Kidney (tissue), 14 donors: ENCODE results near the gene EMP3. TPM values are rescaled to one million over a fixed set of nuclear protein-coding genes. Genes with fewer than 3 reads are reported as not detected.
"Not testable (repeated sequence)": the region's sequence is repeated elsewhere in the genome, so short reads cannot be mapped to it uniquely, and the experiment has no call there.

Source experiments
- DNase-seq, 5 donors: peaks; one replicate each; pipeline ENCODE4 v3.0.0-alpha.2; 2013 to 2020
- FAIRE-seq: peaks from 2 replicates; lab custom pipeline; 2012; peaks lifted over from hg19 to GRCh38; lab: Jason Lieb, UNC
- H3K27ac ChIP-seq, 2 donors: one replicate each; pipeline ENCODE4 v1.7.0; 2013; ENCODE audit warnings: low read depth in 2 of 2, low read length in 2 of 2, inconsistent platforms in 1 of 2
- H3K27me3 ChIP-seq: one replicate; pipeline ENCODE4 v1.7.1; 2013; ENCODE audit warnings: low read length, inconsistent platforms; ENCODE audit not compliant: control insufficient read depth, insufficient read depth
- H3K36me3 ChIP-seq, 3 donors: one replicate each; pipeline versions ENCODE4 v1.7.0 to v1.7.1; 2013; ENCODE audit warnings: low read length in 3 of 3, control low read depth in 1 of 3, inconsistent platforms in 1 of 3; ENCODE audit not compliant: insufficient read depth in 3 of 3, control insufficient read depth in 2 of 3
- H3K4me1 ChIP-seq, 3 donors: one replicate each; pipeline versions ENCODE4 v1.7.0 to v1.7.1; 2013; ENCODE audit warnings: low read length in 3 of 3, inconsistent platforms in 1 of 3, low read depth in 1 of 3; ENCODE audit not compliant: control insufficient read depth in 2 of 3, insufficient read depth in 2 of 3
- H3K4me3 ChIP-seq, 3 donors: one replicate each; pipeline versions ENCODE4 v1.7.0 to v1.8.1; 2013; ENCODE audit warnings: low read length in 3 of 3, control low read depth in 1 of 3, inconsistent platforms in 1 of 3
- H3K9ac ChIP-seq, 3 donors: one replicate each; pipeline versions ENCODE4 v1.7.0 to v1.7.1; 2013; ENCODE audit warnings: low read length in 3 of 3, control low read depth in 1 of 3, inconsistent platforms in 1 of 3
- H3K9me3 ChIP-seq, 3 donors: one replicate each; pipeline versions ENCODE4 v1.7.0 to v1.7.1; 2013; ENCODE audit warnings: low read length in 3 of 3, control low read depth in 1 of 3, inconsistent platforms in 1 of 3; ENCODE audit not compliant: control insufficient read depth in 2 of 3, insufficient read depth in 1 of 3
- CTCF ChIP-seq: IDR thresholded peaks from 3 replicates; pipeline ENCODE4 v1.5.1; 2012; ENCODE audit warnings: mild to moderate bottlenecking, moderate library complexity, borderline replicate concordance; ENCODE audit not compliant: insufficient read depth; ENCODE audit errors: extremely low read depth
- intact Hi-C: fragments of 100-400 bp; cut with DNase I; formaldehyde crosslinking; loops from one replicate; pipeline ENCODE4 v1.11.1; 2022
- polyA plus RNA-seq: library from polyadenylated mRNA; stranded (reverse); fragments of 350-450 nt; fragmentation: Illumina TruSeq; extraction: RNeasy Lipid Tissue Mini Kit (QIAGEN cat#74804); gene quantifications from one replicate; pipeline ENCODE4 v1.2.3, GENCODE V29; 2014; ENCODE audit warnings: low read depth, low replicate concordance; ENCODE audit not compliant: insufficient read depth
- total RNA-seq: library from RNA; stranded (reverse); fragmentation: NEBNext Ultra II Directional; extraction: Animal tissue kit (Norgen Biotek cat#: 25700); gene quantifications from one replicate; pipeline ENCODE4 v1.2.1, GENCODE V29; 2021
- donor health status: control.
- donor health status: control.
- donor health status: control.
- donor health status: control.
- donor health status: control.
- donor health status: DM: yes; HTN: yes; CAD: no.
- donor health status: Normal renal cell carcinoma (clear cell type).

The EMP3 gene
- total and polyA plus RNA-seq, 2 donors from 2014 or later: 75.9 to 78.6 TPM

GRCh38 chr19:48315712-48316111, 9.6 kb upstream of the EMP3 start:
- Histone ChIP-seq H3K9me3 (no peaks in the 10 kb centered on the region), H3K27ac (no peak overlapping the region), H3K4me1 (peaks cover 0 to 5% (median 2%) of the 10 kb centered on the region in 3 donors), H3K4me3 (no peak overlapping the region), H3K9ac (no peak overlapping the region), H3K36me3 (no peaks in the 10 kb centered on the region), H3K27me3 (no peaks in the 10 kb centered on the region)
- no peak for TF ChIP-seq CTCF
- DNase-seq: no peak
- FAIRE-seq: no peak
- intact Hi-C loops: no loop called here

- FAIRE-seq: not testable (repeated sequence)
These were observed 7.7 kb upstream of the EMP3 start for GRCh38 chr19:48317708-48317960.

GRCh38 chr19:48318286-48318987, 6.9 kb upstream of the EMP3 start:
- Histone ChIP-seq H3K9ac (no peak overlapping the region), H3K4me1 (peaks cover 2 to 18% (median 9%) of the 10 kb centered on the region in 3 donors), H3K4me3 (no peak overlapping the region), H3K9me3 (no peaks in the 10 kb centered on the region), H3K27ac (no peak overlapping the region), H3K36me3 (no peaks in the 10 kb centered on the region), H3K27me3 (no peaks in the 10 kb centered on the region)
- intact Hi-C loops: no loop called here
- no peak for TF ChIP-seq CTCF
- FAIRE-seq (no peak), DNase-seq (peak in 1 of 5 donors; percentile 54)

More at GRCh38 chr19:48317708-48317960, 7.7 kb upstream of the EMP3 start:
- intact Hi-C loops, DNase-seq, H3K27ac ChIP-seq, H3K27me3 ChIP-seq, H3K4me3 ChIP-seq, H3K9ac ChIP-seq, H3K9me3 ChIP-seq, H3K36me3 ChIP-seq: not testable (repeated sequence)
- peaks cover 2 to 16% (median 6%) of the 10 kb centered on the region in 3 donors for H3K4me1 ChIP-seq

GRCh38 chr19:48319647-48320541, 5.5 kb upstream of the EMP3 start:
- no peak overlapping the region for H3K4me3 ChIP-seq
- H3K36me3 ChIP-seq: no peaks in the 10 kb centered on the region
- intact Hi-C loops: no loop called here
- H3K27me3 ChIP-seq: no peaks in the 10 kb centered on the region
- peaks cover 2 to 18% (median 9%) of the 10 kb centered on the region in 3 donors for H3K4me1 ChIP-seq
- H3K9ac ChIP-seq: no peak overlapping the region
- FAIRE-seq (no peak), DNase-seq (peak; percentile 75 to 89 (median 84))
- peak overlapping the region in 1 of 2 donors; percentile 5 for H3K27ac ChIP-seq
- no peaks in the 10 kb centered on the region for H3K9me3 ChIP-seq
- TF ChIP-seq CTCF: peak; percentile 74
